BE2C (cell line): ENCODE data around the gene KCND2.

Experiments
- DNase-seq: peaks from one replicate; pipeline ENCODE4 v3.0.0-alpha.2; 2020
- H3K27me3 ChIP-seq: fragments of 250-450 bp; sonication (Bioruptor Pico); 2 replicates; pipeline ENCODE4 v1.5.1; 2020; ENCODE audit warnings: mild to moderate bottlenecking
- H3K36me3 ChIP-seq: fragments of 250-450 bp; sonication (Bioruptor Pico); 2 replicates; pipeline ENCODE4 v1.5.1; 2020; ENCODE audit warnings: mild to moderate bottlenecking
- H3K4me1 ChIP-seq: fragments of 250-450 bp; sonication (Bioruptor Pico); 2 replicates; pipeline ENCODE4 v1.5.1; 2020
- H3K4me3 ChIP-seq: 2 replicates; pipeline ENCODE4 v1.5.1; 2011; ENCODE audit warnings: low read depth, low read length
- H3K9me3 ChIP-seq: fragments of 250-450 bp; sonication (Bioruptor Pico); 2 replicates; pipeline ENCODE4 v1.5.1; 2020
- CTCF ChIP-seq: IDR thresholded peaks from 2 replicates; pipeline ENCODE4 v1.5.1; 2012; ENCODE audit warnings: mild to moderate bottlenecking, low read depth, low read length

Gene KCND2

DNA sequence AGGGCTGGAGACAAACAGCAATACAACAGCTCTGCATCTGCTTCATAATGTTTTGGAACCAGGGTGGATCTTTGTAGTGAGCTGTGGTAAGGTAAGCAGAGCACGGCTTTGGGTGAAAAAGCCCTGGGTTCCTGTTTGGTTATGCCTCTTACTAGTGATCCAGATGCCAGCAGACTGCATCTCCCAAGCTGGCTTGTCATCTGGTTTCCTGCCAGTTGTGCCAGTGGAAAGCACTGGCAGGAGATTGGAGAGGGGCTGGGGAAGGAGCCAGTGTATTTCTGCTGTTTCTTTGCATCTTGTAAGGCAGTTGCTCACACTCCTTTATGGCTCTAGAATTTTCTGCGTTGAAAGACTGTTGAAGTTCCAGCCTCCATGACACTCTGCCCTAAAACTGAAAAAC is 447.3 kb downstream of the KCND2 start:
- Histone ChIP-seq H3K4me3 (no peak overlapping the region), H3K27me3 (no peaks in the 10 kb centered on the region), H3K9me3 (no peaks in the 10 kb centered on the region), H3K36me3 (no peaks in the 10 kb centered on the region), H3K4me1 (no peaks in the 10 kb centered on the region)
- no peak for TF ChIP-seq CTCF
- DNase-seq, result no peak

DNA sequence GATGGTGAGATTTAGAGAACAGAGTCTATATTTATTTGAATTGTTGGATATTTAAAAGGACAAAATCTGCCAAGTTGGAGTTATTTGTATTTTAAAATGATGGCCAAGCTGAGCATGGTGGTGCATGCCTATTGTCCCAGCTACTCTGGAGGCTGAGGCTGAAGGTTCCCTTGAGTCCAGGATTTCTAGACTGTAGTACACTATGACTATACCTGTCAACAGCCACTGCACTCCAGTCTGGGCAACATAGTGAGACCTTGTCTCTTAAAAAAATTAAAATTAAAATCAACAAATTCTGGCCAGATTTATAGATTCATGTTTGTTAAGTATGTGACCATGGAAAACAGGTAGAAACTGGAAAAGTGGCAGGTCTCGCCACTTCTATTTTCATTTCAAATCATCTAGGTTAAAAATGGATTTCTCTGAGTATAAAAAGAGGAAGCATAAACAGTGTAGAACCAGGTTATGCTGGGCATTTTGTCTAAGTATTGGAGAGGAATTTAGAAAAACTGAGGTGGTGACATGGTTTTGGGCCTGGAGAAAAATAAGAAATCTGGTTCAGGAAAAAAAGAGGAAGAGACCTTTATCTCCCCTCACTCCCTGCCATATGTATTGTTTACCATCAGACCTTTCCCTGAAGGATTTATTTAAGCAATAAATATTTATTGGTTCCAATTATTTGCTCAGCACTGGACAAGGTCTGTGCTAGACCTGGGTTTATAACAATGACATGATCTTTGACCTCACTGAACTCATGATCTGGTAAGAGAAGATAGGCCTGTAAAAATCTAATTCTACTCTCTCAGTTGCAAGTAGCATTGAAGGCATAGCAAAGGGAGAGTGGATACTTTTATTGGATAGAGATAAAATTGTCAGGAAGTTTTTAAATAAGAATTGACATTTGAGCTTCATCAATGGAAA is 450.8 kb downstream of the KCND2 start:
- Histone ChIP-seq H3K4me3 (no peak overlapping the region), H3K4me1 (no peaks in the 10 kb centered on the region), H3K9me3 (no peaks in the 10 kb centered on the region), H3K36me3 (no peaks in the 10 kb centered on the region), H3K27me3 (no peaks in the 10 kb centered on the region; the same call in 1 of the 2 replicates)
- no peak for DNase-seq
- TF ChIP-seq CTCF, result no peak

DNA sequence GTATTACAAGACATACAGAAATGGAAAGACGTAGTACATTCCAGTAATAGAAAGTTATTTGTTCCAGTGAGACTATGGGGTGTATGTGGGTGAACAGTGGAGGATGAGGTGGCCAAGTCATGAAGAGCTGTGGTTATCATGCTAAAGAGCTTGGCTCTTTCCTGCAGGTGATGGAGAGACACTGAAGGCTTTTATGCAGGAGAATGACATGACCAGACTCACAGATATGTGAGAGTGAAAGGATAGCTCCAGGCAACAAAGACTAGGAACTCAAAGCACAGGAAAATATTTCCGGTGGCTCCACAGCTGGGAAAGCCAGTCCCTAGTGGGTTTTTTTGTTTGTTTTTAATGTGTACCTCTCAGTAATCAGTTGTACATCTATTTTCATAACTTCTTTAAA is 451.5 kb downstream of the KCND2 start:
- no peaks in the 10 kb centered on the region for H3K36me3 ChIP-seq
- no peaks in the 10 kb centered on the region for H3K4me1 ChIP-seq
- no peak overlapping the region for H3K4me3 ChIP-seq
- DNase-seq, result no peak
- no peaks in the 10 kb centered on the region for H3K9me3 ChIP-seq
- H3K27me3 ChIP-seq, result no peaks in the 10 kb centered on the region; the same call in 1 of the 2 replicates
- TF ChIP-seq CTCF, result no peak

DNA sequence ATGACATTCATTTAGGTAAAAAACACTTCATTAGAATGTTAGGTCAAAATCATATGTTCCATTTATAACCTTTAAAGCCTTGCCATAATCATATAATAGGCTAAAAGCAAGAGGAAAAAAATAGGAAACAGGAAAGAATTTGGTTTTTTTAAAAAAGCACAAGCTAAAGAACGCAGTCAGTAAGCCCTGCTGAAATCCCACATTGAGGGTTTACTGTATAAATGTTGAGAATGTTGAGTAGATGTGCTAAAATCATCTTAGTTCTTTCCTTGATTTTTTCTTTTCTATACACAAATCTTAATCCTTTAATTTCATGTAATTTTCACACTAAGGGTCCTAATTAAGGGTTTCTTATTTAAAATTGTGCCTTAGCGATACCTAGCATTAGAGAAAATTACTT is 452.0 kb downstream of the KCND2 start:
- no peak for DNase-seq
- no peak for TF ChIP-seq CTCF
- Histone ChIP-seq H3K4me3 (no peak overlapping the region), H3K9me3 (no peaks in the 10 kb centered on the region), H3K4me1 (no peaks in the 10 kb centered on the region), H3K27me3 (no peaks in the 10 kb centered on the region; the same call in 1 of the 2 replicates), H3K36me3 (no peaks in the 10 kb centered on the region)

DNA sequence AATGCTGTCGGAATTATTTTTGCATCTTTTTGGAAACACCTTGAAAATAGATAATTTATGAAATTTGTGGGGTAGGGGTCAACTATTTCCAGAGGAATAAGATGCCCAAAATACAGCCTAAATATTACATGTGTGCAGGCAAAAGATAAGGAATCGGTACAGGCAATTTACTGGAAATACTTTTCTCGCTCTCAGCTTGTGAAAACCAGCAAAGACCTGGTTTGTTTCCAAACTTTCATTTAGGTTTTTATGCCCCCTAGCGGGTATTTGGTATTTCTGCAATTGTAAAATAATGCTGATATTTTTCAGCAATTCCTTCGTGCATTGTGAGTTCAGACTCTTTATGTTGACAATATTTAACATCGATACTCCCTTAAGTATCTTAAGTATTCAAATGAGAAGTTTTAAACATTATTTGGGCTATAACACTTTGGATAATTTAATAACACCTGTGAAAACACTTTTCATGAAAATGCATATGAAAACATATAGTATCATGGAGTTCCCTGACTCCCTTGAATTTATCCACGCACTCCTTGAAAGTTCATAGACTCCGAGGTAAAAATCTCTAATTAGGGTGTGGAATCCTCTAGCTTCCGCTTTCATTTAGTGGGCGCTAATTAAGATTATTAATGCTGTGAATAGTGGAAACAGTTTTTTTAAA is 452.5 kb downstream of the KCND2 start:
- no peaks in the 10 kb centered on the region; the same call in 1 of the 2 replicates for H3K27me3 ChIP-seq
- no peak overlapping the region for H3K4me3 ChIP-seq
- peak; percentile 67 for TF ChIP-seq CTCF
- no peaks in the 10 kb centered on the region for H3K36me3 ChIP-seq
- no peaks in the 10 kb centered on the region for H3K4me1 ChIP-seq
- DNase-seq, result no peak
- H3K9me3 ChIP-seq, result no peaks in the 10 kb centered on the region

DNA sequence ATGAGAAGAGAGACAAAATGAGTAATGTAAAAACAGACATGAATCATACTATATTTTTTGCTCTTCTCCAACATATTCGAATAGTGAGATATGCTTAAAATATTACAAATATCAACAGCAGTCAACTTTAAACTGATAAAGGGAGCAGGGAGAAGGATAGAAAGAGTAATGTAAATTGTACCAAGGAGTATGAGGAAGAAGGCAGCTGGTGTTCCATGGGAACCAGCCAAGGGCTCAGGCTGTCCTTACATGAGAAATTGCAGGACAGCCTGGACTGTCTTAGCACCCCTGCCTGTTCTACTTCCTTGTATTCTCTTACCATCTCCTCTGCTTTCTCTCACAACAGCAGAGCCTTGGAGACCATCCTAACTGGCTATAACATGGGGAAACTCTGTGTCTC is 456.3 kb downstream of the KCND2 start:
- H3K9me3 ChIP-seq, result no peaks in the 10 kb centered on the region
- TF ChIP-seq CTCF, result no peak
- H3K4me3 ChIP-seq, result no peak overlapping the region
- no peaks in the 10 kb centered on the region; the same call in 1 of the 2 replicates for H3K27me3 ChIP-seq
- no peak for DNase-seq
- no peaks in the 10 kb centered on the region for H3K4me1 ChIP-seq
- no peaks in the 10 kb centered on the region for H3K36me3 ChIP-seq
